C4-2B (cell line): ENCODE results near the gene UCP3.

Source experiments
- ZFX ChIP-seq: fragments of 450-650 bp; IDR thresholded peaks from 2 replicates; pipeline ENCODE4 v1.6.1; 2017
- TF ChIP-seq, protein P1 (sequence below): fragments of 450-650 bp; conservative IDR thresholded peaks from 2 replicates; pipeline ENCODE4 v1.5.1; 2017; ENCODE audit warnings: mild to moderate bottlenecking

DNA sequence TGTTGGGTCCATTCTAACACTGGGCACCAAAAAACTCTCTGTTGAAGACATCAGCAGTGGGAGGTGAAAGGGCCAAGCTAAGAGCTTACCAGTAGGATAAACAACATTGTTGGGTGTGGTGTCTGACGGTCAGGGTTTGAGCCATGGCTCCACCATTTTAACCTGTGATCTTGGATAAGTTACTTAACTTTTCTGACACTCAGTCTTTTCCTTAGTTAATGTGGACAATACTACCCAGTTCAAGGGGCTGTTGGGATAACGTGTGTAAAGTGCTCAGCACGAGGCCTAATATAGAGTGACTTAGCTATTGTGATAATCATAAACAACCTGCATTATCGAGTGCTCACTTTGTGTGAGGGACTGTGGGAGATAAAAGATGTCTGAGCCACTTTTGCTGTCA is 6.1 kb downstream of the UCP3 start:
- TF ChIP-seq, protein P1, sequence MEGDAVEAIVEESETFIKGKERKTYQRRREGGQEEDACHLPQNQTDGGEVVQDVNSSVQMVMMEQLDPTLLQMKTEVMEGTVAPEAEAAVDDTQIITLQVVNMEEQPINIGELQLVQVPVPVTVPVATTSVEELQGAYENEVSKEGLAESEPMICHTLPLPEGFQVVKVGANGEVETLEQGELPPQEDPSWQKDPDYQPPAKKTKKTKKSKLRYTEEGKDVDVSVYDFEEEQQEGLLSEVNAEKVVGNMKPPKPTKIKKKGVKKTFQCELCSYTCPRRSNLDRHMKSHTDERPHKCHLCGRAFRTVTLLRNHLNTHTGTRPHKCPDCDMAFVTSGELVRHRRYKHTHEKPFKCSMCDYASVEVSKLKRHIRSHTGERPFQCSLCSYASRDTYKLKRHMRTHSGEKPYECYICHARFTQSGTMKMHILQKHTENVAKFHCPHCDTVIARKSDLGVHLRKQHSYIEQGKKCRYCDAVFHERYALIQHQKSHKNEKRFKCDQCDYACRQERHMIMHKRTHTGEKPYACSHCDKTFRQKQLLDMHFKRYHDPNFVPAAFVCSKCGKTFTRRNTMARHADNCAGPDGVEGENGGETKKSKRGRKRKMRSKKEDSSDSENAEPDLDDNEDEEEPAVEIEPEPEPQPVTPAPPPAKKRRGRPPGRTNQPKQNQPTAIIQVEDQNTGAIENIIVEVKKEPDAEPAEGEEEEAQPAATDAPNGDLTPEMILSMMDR: no peak
- no peak for TF ChIP-seq ZFX
